ENCODE results near the gene TEAD1. TPM values are rescaled to one million over a fixed set of nuclear protein-coding genes. Genes with fewer than 3 reads are reported as not detected.

TEAD1 gene
- total and polyA plus RNA-seq, 9 of the 15 experiments (the other 6 are each of a cell fraction or from before 2014, with no cell fraction given) = 1.7 to 17.7 (median 10.8) TPM

DNA sequence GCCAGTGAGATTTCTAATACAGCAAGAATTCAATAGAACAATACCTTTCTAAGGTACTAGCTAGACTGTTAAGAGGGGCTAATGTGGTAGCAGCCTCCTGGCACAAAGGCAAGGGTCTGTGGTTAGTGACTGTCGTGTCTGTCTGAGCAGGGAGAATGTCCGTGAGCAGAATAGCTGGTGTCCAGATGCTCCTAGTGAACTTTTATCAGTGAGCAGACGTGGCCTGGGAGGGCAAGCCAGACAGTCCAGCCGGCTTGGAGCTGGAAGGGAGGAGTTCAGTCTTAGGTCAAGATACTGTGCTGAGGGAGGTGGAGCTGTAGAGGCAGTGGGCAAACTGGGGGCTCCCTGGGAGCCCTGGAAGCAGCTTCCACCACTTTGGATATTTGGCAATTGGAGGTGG lies 138.6 kb downstream of the TEAD1 start (continued):
- TF ChIP-seq SRF (CRISPR knock-in tag; IDR thresholded peaks at IDR 0.05) (peak in 1 of 2 experiments; percentile 16; a peak in 1 of 4 replicates), CBFA2T2 (conservative IDR thresholded peaks at IDR 0.05) (peak; percentile 90), TAL1 (IDR thresholded peaks at IDR 0.05) (peak; percentile 80), ARID1B (IDR thresholded peaks at IDR 0.05) (peak; percentile 82), SMARCA4 (IDR thresholded peaks at IDR 0.05) (peak; percentile 37; the same call in 1 of the 2 replicates), RBM15 (IDR thresholded peaks at IDR 0.05; ENCODE audit: insufficient read depth, low read length) (no peak), ZNF707 (CRISPR knock-in tag; conservative IDR thresholded peaks at IDR 0.05) (no peak), KLF16 (IDR thresholded peaks at IDR 0.05) (peak; percentile 56; the same call in 1 of the 2 replicates), RFX5 (IDR thresholded peaks at IDR 0.05; ENCODE audit: low read depth, low read length) (no peak), U2AF2 (optimal IDR thresholded peaks at IDR 0.05; ENCODE audit: low read depth, low read length) (no peak), CREM (IDR thresholded peaks at IDR 0.05; ENCODE audit: low read depth) (peak; percentile 55), PML (IDR thresholded peaks at IDR 0.05; ENCODE audit: low read length) (peak; percentile 32; the same call in 1 of the 2 replicates), TEAD4 (IDR thresholded peaks at IDR 0.05; ENCODE audit: low read length) (peak; percentile 77; the same call in 1 of the 2 replicates), TEAD4 (CRISPR knock-in tag; IDR thresholded peaks at IDR 0.05; ENCODE audit: borderline replicate concordance) (no peak), SAFB2 (IDR thresholded peaks at IDR 0.05; ENCODE audit: borderline replicate concordance, low read depth, low read length, severe bottlenecking) (no peak)
- TF ChIP-seq, protein P1, sequence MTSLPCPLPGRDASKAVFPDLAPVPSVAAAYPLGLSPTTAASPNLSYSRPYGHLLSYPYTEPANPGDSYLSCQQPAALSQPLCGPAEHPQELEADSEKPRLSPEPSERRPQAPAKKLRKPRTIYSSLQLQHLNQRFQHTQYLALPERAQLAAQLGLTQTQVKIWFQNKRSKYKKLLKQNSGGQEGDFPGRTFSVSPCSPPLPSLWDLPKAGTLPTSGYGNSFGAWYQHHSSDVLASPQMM (CRISPR knock-in tag; IDR thresholded peaks at IDR 0.05) = no peak
- TF ChIP-seq, protein P2, sequence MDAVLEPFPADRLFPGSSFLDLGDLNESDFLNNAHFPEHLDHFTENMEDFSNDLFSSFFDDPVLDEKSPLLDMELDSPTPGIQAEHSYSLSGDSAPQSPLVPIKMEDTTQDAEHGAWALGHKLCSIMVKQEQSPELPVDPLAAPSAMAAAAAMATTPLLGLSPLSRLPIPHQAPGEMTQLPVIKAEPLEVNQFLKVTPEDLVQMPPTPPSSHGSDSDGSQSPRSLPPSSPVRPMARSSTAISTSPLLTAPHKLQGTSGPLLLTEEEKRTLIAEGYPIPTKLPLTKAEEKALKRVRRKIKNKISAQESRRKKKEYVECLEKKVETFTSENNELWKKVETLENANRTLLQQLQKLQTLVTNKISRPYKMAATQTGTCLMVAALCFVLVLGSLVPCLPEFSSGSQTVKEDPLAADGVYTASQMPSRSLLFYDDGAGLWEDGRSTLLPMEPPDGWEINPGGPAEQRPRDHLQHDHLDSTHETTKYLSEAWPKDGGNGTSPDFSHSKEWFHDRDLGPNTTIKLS (IDR thresholded peaks at IDR 0.05; ENCODE audit: borderline replicate concordance, low read depth) = peak; percentile 33; the same call in 1 of the 2 replicates
- TF ChIP-seq, protein P3, sequence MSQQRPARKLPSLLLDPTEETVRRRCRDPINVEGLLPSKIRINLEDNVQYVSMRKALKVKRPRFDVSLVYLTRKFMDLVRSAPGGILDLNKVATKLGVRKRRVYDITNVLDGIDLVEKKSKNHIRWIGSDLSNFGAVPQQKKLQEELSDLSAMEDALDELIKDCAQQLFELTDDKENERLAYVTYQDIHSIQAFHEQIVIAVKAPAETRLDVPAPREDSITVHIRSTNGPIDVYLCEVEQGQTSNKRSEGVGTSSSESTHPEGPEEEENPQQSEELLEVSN (IDR thresholded peaks at IDR 0.05; ENCODE audit: borderline replicate concordance in 1 of 2, extremely low read depth in 1 of 2, insufficient read depth in 1 of 2, insufficient read length in 1 of 2, low read depth in 1 of 2, low read length in 1 of 2, poor library complexity in 1 of 2, severe bottlenecking in 1 of 2) = no peak
- TF ChIP-seq, protein P4, sequence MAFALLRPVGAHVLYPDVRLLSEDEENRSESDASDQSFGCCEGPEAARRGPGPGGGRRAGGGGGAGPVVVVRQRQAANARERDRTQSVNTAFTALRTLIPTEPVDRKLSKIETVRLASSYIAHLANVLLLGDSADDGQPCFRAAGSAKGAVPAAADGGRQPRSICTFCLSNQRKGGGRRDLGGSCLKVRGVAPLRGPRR (CRISPR knock-in tag; IDR thresholded peaks at IDR 0.05) = no peak
- TF ChIP-seq, protein P5, sequence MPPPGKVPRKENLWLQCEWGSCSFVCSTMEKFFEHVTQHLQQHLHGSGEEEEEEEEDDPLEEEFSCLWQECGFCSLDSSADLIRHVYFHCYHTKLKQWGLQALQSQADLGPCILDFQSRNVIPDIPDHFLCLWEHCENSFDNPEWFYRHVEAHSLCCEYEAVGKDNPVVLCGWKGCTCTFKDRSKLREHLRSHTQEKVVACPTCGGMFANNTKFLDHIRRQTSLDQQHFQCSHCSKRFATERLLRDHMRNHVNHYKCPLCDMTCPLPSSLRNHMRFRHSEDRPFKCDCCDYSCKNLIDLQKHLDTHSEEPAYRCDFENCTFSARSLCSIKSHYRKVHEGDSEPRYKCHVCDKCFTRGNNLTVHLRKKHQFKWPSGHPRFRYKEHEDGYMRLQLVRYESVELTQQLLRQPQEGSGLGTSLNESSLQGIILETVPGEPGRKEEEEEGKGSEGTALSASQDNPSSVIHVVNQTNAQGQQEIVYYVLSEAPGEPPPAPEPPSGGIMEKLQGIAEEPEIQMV (tag; conservative IDR thresholded peaks at IDR 0.05; ENCODE audit: low read depth) = no peak
- TF ChIP-seq, protein P6, sequence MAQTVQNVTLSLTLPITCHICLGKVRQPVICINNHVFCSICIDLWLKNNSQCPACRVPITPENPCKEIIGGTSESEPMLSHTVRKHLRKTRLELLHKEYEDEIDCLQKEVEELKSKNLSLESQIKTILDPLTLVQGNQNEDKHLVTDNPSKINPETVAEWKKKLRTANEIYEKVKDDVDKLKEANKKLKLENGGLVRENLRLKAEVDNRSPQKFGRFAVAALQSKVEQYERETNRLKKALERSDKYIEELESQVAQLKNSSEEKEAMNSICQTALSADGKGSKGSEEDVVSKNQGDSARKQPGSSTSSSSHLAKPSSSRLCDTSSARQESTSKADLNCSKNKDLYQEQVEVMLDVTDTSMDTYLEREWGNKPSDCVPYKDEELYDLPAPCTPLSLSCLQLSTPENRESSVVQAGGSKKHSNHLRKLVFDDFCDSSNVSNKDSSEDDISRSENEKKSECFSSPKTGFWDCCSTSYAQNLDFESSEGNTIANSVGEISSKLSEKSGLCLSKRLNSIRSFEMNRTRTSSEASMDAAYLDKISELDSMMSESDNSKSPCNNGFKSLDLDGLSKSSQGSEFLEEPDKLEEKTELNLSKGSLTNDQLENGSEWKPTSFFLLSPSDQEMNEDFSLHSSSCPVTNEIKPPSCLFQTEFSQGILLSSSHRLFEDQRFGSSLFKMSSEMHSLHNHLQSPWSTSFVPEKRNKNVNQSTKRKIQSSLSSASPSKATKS (CRISPR knock-in tag; IDR thresholded peaks at IDR 0.05) = no peak
